ENCODE results near the gene CYP1A1.

DNA sequence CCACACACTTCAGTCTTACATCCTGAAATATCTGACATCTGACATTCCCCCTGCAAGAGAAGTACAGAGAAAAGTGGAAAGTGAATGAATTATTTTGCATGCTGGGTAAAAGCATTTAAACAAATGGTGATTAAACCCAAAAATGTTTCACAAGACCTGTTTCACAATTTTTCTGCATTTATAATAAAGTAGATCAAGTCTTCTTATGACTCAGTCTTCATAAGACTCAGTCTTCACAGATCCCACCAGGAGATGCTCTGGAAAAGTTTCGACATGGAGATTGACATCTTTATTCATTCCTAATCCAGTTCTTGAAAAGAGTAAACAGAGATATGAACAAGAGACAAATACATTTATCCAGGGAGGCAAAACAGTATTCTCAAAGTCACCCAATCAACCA lies 16.3 kb downstream of the CYP1A1 start:
- TF ChIP-seq CTCF (IDR thresholded peaks at IDR 0.05) (no peak), POLR2A (IDR thresholded peaks at IDR 0.05) (no peak)

Data from adrenal gland (tissue), 5 donors.